ENCODE measurements around the gene PFKFB3.

PFKFB3 gene

GRCh38 chr10:6215241-6215640 lies 12.5 kb downstream of the PFKFB3 start:
- DNase-seq = no peak
- Histone ChIP-seq H3K4me1 (peaks cover 0 to 26% (median 19%) of the 10 kb centered on the region in 4 donors), H3K4me3 (no peak overlapping the region), H3K27me3 (no peaks in the 10 kb centered on the region), H3K9me3 (no peaks in the 10 kb centered on the region), H3K27ac (no peak overlapping the region), H3K36me3 (peaks cover 64 to 69% (median 66%) of the 10 kb centered on the region in 3 donors)
- TF ChIP-seq CTCF (IDR thresholded peaks at IDR 0.05) = no peak
- intact Hi-C loops (cut with DNase I; ENCODE audit: low total_unique reads) = no loop called here

DNA sequence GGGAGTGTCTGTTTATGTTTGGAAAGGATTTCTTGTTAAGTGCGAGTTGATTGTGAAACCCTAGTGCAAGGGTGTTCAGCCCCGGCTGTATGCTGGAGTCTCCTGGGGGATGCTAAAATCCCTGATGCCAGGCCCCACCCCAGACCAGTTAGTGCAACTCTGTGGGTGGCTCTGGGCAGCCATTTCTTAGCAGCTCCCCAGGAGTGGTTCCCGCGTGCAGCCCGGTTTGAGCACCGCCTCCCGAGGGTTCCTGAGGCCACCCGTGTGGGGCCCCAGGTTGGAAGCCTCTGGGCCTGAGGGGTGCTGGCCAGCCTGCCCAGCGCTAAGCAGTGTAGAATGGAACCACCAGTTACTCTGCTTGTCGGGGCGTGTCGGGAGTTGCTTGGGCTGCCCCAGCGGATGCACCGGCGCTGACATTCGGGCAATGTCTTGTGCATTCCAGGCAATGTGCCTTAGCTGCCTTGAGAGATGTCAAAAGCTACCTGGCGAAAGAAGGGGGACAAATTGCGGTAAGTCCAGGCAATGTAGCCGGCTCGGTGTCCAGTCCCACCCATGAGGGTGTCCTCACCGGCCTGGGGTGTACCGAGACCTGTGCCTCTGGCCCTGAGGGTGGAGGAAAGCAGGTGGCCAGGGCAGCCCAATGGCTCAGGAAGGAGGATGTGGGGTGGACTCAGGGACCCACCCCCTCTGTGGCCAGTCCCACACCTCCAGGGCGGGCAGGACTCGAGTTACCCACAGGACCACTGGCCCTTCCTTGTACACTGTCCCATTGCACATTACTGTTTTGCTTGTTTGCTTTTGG lies 13.2 kb downstream of the PFKFB3 start:
- peaks cover 71 to 76% (median 72%) of the 10 kb centered on the region in 3 donors for H3K36me3 ChIP-seq
- TF ChIP-seq CTCF (IDR thresholded peaks at IDR 0.05) = no peak
- intact Hi-C loops (cut with DNase I; ENCODE audit: low total_unique reads) = no loop called here

DNA sequence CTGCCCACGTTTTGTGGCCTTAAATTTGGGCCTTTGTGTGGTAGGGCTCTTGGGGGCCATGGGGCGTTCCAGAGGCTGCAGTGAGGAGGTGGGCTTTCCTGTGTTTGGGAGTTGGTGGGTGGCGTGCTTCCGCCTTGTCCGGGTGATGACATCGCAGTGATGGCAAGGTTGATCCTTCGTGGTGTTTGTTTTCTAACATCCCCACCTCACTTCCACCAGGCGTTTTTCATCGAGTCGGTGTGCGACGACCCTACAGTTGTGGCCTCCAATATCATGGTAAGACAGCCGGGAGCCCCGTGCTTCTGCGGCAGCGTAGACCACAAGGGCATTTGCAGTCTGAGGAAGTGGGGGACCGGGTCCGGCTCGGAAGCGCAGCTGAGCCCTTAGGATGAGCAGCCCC lies 14.2 kb downstream of the PFKFB3 start:
- no peak for DNase-seq
- intact Hi-C loops (cut with DNase I; ENCODE audit: low total_unique reads) = no loop called here
- Histone ChIP-seq H3K27me3 (no peaks in the 10 kb centered on the region), H3K4me1 (peaks cover 0 to 18% (median 10%) of the 10 kb centered on the region in 4 donors), H3K27ac (no peak overlapping the region), H3K36me3 (peaks cover 81 to 86% (median 82%) of the 10 kb centered on the region in 3 donors), H3K9me3 (no peaks in the 10 kb centered on the region), H3K4me3 (no peak overlapping the region)
- TF ChIP-seq CTCF (IDR thresholded peaks at IDR 0.05) = no peak

More for the DNA sequence above, 13.2 kb downstream of the PFKFB3 start:
- no peaks in the 10 kb centered on the region for H3K9me3 ChIP-seq
- H3K4me1 ChIP-seq = peaks cover 0 to 25% (median 18%) of the 10 kb centered on the region in 4 donors
- H3K4me3 ChIP-seq = no peak overlapping the region
- no peaks in the 10 kb centered on the region for H3K27me3 ChIP-seq
- DNase-seq = no peak
- no peak overlapping the region for H3K27ac ChIP-seq

DNA sequence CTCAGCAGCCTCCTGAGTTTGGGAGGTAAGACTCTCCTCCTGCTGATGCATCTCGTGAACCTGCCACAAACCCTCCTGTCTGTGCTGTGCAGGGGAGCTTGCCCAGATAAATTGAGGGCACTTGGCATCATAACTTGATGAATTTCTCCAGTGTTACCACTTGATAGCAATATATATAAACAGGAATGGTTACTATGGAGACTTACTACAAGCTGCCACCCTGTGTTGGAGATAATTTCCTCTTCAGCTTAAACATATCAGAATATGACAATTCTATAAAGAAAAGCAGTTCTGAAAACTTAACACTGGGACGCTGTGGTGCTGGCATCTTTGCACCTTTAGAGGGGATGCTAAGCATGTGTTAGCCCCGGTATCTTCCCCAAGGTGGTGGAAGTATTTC lies 14.9 kb downstream of the PFKFB3 start:
- intact Hi-C loops (cut with DNase I; ENCODE audit: low total_unique reads) = no loop called here
- H3K4me1 ChIP-seq = peaks cover 0 to 11% (median 4%) of the 10 kb centered on the region in 4 donors
- H3K36me3 ChIP-seq = peaks cover 88 to 93% (median 89%) of the 10 kb centered on the region in 3 donors
- H3K27ac ChIP-seq = no peak overlapping the region
- no peak overlapping the region for H3K4me3 ChIP-seq
- H3K9me3 ChIP-seq = no peaks in the 10 kb centered on the region
- DNase-seq = no peak
- no peak for TF ChIP-seq CTCF (IDR thresholded peaks at IDR 0.05)
- H3K27me3 ChIP-seq = no peaks in the 10 kb centered on the region

GRCh38 chr10:6218692-6219493 lies 16.2 kb downstream of the PFKFB3 start:
- intact Hi-C loops (cut with DNase I; ENCODE audit: low total_unique reads) = no loop called here

More at GRCh38 chr10:6218692-6219493, 16.2 kb downstream of the PFKFB3 start:
- peaks cover 96 to 98% (median 97%) of the 10 kb centered on the region in 3 donors for H3K36me3 ChIP-seq
- no peaks in the 10 kb centered on the region for H3K9me3 ChIP-seq
- no peaks in the 10 kb centered on the region for H3K27me3 ChIP-seq
- H3K27ac ChIP-seq = no peak overlapping the region
- no peak for TF ChIP-seq CTCF (IDR thresholded peaks at IDR 0.05)
- peaks cover 0 to 5% (median 0%) of the 10 kb centered on the region in 4 donors for H3K4me1 ChIP-seq
- DNase-seq = no peak
- H3K4me3 ChIP-seq = no peak overlapping the region

Measured in tibial artery (tissue), 4 donors.